ENCODE data around the gene GABPB2. TPM values are rescaled to one million over a fixed set of nuclear protein-coding genes. Genes with fewer than 3 reads are reported as not detected.

Gene GABPB2
- total and polyA plus RNA-seq, 2 donors from 2014 or later = 4.7 to 20.5 TPM

DNA sequence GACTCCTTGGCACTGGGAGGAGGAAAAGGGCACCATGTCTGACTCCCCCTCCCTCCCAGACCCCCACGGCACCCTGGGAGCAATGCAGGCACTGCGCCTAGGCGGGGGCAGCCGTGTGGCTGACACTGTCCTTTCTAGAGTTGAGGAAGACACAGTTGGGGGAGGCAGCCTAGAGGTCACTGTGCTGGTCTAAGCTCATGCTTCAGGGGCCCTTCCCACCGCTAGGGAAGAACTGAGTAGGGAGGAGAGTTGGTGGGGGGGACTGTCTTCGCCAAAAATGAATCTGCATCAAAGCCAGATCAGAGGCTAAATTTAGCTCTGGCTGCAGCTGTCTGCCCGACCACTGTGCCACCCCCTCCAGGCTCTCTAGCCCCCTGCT lies 72.5 kb downstream of the GABPB2 start:
- no peak overlapping the region for H3K9ac ChIP-seq (ENCODE audit: low read length in 3 of 3)
- no peak for FAIRE-seq

GRCh38 chr1:151143986-151144385 lies 73.4 kb downstream of the GABPB2 start:
- no peak overlapping the region for H3K9ac ChIP-seq (ENCODE audit: low read length in 3 of 3)
- H3K4me1 ChIP-seq (ENCODE audit: control insufficient read depth in 2 of 3, insufficient read depth in 2 of 3, low read depth in 1 of 3, low read length in 3 of 3) = peaks cover 0 to 33% (median 16%) of the 10 kb centered on the region in 3 donors
- no peaks in the 10 kb centered on the region for H3K9me3 ChIP-seq (ENCODE audit: control insufficient read depth in 2 of 3, insufficient read depth in 1 of 3, low read length in 3 of 3)
- FAIRE-seq (no peak), DNase-seq (peak in 2 of 5 donors; percentile 43 to 44)
- H3K27ac ChIP-seq (ENCODE audit: low read depth in 2 of 2, low read length in 2 of 2) = no peak overlapping the region
- no peak overlapping the region for H3K4me3 ChIP-seq (ENCODE audit: low read length in 3 of 3)
- H3K27me3 ChIP-seq (ENCODE audit: control insufficient read depth, insufficient read depth, low read length) = no peaks in the 10 kb centered on the region
- TF ChIP-seq, protein P1, sequence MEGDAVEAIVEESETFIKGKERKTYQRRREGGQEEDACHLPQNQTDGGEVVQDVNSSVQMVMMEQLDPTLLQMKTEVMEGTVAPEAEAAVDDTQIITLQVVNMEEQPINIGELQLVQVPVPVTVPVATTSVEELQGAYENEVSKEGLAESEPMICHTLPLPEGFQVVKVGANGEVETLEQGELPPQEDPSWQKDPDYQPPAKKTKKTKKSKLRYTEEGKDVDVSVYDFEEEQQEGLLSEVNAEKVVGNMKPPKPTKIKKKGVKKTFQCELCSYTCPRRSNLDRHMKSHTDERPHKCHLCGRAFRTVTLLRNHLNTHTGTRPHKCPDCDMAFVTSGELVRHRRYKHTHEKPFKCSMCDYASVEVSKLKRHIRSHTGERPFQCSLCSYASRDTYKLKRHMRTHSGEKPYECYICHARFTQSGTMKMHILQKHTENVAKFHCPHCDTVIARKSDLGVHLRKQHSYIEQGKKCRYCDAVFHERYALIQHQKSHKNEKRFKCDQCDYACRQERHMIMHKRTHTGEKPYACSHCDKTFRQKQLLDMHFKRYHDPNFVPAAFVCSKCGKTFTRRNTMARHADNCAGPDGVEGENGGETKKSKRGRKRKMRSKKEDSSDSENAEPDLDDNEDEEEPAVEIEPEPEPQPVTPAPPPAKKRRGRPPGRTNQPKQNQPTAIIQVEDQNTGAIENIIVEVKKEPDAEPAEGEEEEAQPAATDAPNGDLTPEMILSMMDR (IDR thresholded peaks at IDR 0.05; ENCODE audit: borderline replicate concordance, extremely low read depth, insufficient read depth) = no peak
- H3K36me3 ChIP-seq (ENCODE audit: control insufficient read depth in 2 of 3, insufficient read depth in 3 of 3, low read length in 3 of 3) = peaks cover 0 to 2% (median 0%) of the 10 kb centered on the region in 3 donors
- intact Hi-C loops (cut with DNase I) = no loop called here

More for the DNA sequence above, 72.5 kb downstream of the GABPB2 start:
- no peaks in the 10 kb centered on the region for H3K27me3 ChIP-seq (ENCODE audit: control insufficient read depth, insufficient read depth, low read length)
- H3K36me3 ChIP-seq (ENCODE audit: control insufficient read depth in 2 of 3, insufficient read depth in 3 of 3, low read length in 3 of 3) = peaks cover 0 to 2% (median 0%) of the 10 kb centered on the region in 3 donors
- no peak for DNase-seq
- no peaks in the 10 kb centered on the region for H3K9me3 ChIP-seq (ENCODE audit: control insufficient read depth in 2 of 3, insufficient read depth in 1 of 3, low read length in 3 of 3)
- TF ChIP-seq, protein P1 (IDR thresholded peaks at IDR 0.05; ENCODE audit: borderline replicate concordance, extremely low read depth, insufficient read depth) = no peak
- no peak overlapping the region for H3K27ac ChIP-seq (ENCODE audit: low read depth in 2 of 2, low read length in 2 of 2)
- H3K4me3 ChIP-seq (ENCODE audit: low read length in 3 of 3) = no peak overlapping the region
- intact Hi-C loops (cut with DNase I) = no loop called here
- peaks cover 0 to 32% (median 16%) of the 10 kb centered on the region in 3 donors for H3K4me1 ChIP-seq (ENCODE audit: control insufficient read depth in 2 of 3, insufficient read depth in 2 of 3, low read depth in 1 of 3, low read length in 3 of 3)

DNA sequence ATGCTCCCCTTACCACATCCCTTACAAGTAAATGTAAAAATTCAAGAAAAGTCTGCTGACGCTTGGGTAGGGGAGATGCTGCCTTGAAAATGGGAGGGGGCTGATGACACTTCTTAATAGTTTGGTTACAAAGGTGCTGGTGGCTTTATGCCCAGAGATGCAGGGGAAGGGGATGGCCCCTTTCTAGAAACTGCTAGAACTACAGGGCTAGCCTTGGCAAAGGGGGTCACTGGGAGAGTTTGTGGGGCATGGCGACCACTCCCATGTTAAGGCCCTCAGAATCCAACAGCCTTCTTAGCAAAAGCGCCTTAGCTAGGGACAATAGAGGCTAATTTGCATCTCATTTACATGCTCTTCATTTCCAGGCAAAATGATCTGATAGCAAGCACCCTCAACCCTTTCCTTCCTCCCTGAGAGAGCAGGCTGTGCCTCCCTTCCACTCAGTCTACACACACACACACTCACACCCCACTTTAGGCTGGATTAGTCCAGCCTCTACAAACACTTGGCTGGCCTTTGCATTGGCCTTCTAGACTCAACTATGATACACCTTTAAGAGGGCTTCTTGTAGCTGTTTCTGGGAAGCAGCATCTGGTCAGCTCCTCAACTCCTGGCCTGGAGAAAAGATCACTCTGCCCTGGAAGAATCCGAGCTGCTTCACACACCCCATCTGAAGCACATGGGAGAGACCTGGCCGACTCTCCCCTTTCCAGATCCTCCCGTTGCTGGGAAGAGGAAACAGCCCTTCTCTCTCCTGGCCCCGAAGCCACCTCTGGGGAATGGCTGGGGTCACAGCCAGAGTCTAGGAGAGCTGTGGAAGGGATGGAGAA lies 74.1 kb downstream of the GABPB2 start:
- Histone ChIP-seq H3K4me1 (ENCODE audit: control insufficient read depth in 2 of 3, insufficient read depth in 2 of 3, low read depth in 1 of 3, low read length in 3 of 3) (peaks cover 0 to 33% (median 16%) of the 10 kb centered on the region in 3 donors), H3K9me3 (ENCODE audit: control insufficient read depth in 2 of 3, insufficient read depth in 1 of 3, low read length in 3 of 3) (no peaks in the 10 kb centered on the region), H3K36me3 (ENCODE audit: control insufficient read depth in 2 of 3, insufficient read depth in 3 of 3, low read length in 3 of 3) (peaks cover 0 to 2% (median 0%) of the 10 kb centered on the region in 3 donors), H3K27me3 (ENCODE audit: control insufficient read depth, insufficient read depth, low read length) (no peaks in the 10 kb centered on the region), H3K27ac (ENCODE audit: low read depth in 2 of 2, low read length in 2 of 2) (no peak overlapping the region), H3K9ac (ENCODE audit: low read length in 3 of 3) (no peak overlapping the region), H3K4me3 (ENCODE audit: low read length in 3 of 3) (peak overlapping the region in 2 of 3 donors; percentile 24 to 68)
- FAIRE-seq (no peak), DNase-seq (peak in 3 of 5 donors; percentile 34 to 52 (median 44))
- TF ChIP-seq, protein P1 (IDR thresholded peaks at IDR 0.05; ENCODE audit: borderline replicate concordance, extremely low read depth, insufficient read depth) = no peak
- intact Hi-C loops (cut with DNase I) = no loop called here

Measured in kidney (tissue), 14 donors.